CD1c-positive myeloid dendritic cell (primary cell): ENCODE measurements around the gene HLA-A.
"Not testable (repeated sequence)": the region's sequence is repeated elsewhere in the genome, so short reads cannot be mapped to it uniquely, and the experiment has no call there.

Experiments used
- DNase-seq: peaks from one replicate; pipeline ENCODE4 v3.0.0-alpha.2; 2016; ENCODE audit errors: extremely low spot score

The HLA-A gene

GRCh38 chr6:29961966-29962365, 19.6 kb downstream of the HLA-A start:
- no peak for DNase-seq

GRCh38 chr6:29963697-29964096, 21.4 kb downstream of the HLA-A start:
- DNase-seq, result not testable (repeated sequence)

GRCh38 chr6:29964518-29964886, 22.2 kb downstream of the HLA-A start:
- no peak for DNase-seq

- DNase-seq, result peak; percentile 88
Observed at GRCh38 chr6:29964887-29965562, 22.7 kb downstream of the HLA-A start.

GRCh38 chr6:29965563-29965872, 23.2 kb downstream of the HLA-A start:
- no peak for DNase-seq

GRCh38 chr6:29965873-29966601, 23.7 kb downstream of the HLA-A start:
- peak; percentile 91 for DNase-seq

- peak; percentile 13 for DNase-seq
Observed at GRCh38 chr6:29967379-29968010, 25.2 kb downstream of the HLA-A start.

- no peak for DNase-seq
Observed at GRCh38 chr6:29968130-29968529, 25.8 kb downstream of the HLA-A start.

- no peak for DNase-seq
Observed at GRCh38 chr6:29968905-29969304, 26.6 kb downstream of the HLA-A start.

GRCh38 chr6:29970711-29971110, 28.4 kb downstream of the HLA-A start:
- DNase-seq, result no peak

- DNase-seq, result no peak
Observed at GRCh38 chr6:29974901-29975560, 32.7 kb downstream of the HLA-A start.

GRCh38 chr6:29975561-29975907, 33.2 kb downstream of the HLA-A start:
- DNase-seq, result no peak

GRCh38 chr6:29976253-29976587, 33.9 kb downstream of the HLA-A start:
- DNase-seq, result no peak

GRCh38 chr6:29976588-29977424, 34.5 kb downstream of the HLA-A start:
- DNase-seq, result peak; percentile 86

- no peak for DNase-seq
Observed at GRCh38 chr6:29977425-29977727, 35.0 kb downstream of the HLA-A start.

GRCh38 chr6:29980013-29980412, 37.7 kb downstream of the HLA-A start:
- not testable (repeated sequence) for DNase-seq

GRCh38 chr6:29980511-29980910, 38.2 kb downstream of the HLA-A start:
- DNase-seq, result no peak

GRCh38 chr6:29981211-29981812, 39.0 kb downstream of the HLA-A start:
- peak; percentile 45 for DNase-seq

GRCh38 chr6:29982097-29982496, 39.8 kb downstream of the HLA-A start:
- peak; percentile 17 for DNase-seq

GRCh38 chr6:29984232-29984631, 41.9 kb downstream of the HLA-A start:
- no peak for DNase-seq

- DNase-seq, result no peak
Observed at GRCh38 chr6:29984992-29985391, 42.7 kb downstream of the HLA-A start.
